Gastrocnemius medialis (tissue), 4 donors: ENCODE measurements around the gene TP63.

ENCODE experiments used
- POLR2A ChIP-seq, 2 donors: fragments of 450-650 bp; IDR thresholded peaks; one replicate each; pipeline ENCODE4 v1.6.1; 2017; ENCODE audit warnings: antibody characterized with exemption in 2 of 2, mild to moderate bottlenecking in 2 of 2, moderate library complexity in 2 of 2
- TF ChIP-seq, protein P1 (sequence below), 5 experiments: fragments of 450-650 bp in 3 of 5; fragments of 200-600 bp in 2 of 5; sonication (generic) in 2 of 5; IDR thresholded peaks in 4 of 5; conservative IDR thresholded peaks in 1 of 5; 1 replicate in 4 of 5; 2 replicates in 1 of 5; pipeline ENCODE4 v1.5.1; 2016 to 2019; ENCODE audit warnings: antibody characterized with exemption in 5 of 5, mild to moderate bottlenecking in 3 of 5, moderate library complexity in 3 of 5

DNA sequence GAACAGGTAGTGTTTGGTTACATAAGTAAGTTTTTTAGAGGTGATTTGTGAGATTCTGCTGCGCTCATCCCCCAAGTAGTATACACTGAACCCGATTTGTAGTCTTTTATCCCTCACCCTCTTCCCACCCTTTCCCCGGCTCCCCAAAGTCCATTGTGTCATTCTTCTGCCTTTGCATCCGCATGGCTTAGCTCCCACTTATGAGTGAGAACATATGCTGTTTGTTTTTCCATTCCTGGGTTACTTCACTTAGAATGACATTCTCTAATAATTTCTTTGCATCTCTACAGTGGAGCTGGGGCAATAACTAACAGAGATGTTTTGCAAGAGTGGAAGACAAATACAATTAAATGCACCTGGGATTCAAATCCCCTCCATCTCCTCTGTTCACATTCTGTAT, 93.2 kb downstream of the TP63 start:
- TF ChIP-seq, protein P1, sequence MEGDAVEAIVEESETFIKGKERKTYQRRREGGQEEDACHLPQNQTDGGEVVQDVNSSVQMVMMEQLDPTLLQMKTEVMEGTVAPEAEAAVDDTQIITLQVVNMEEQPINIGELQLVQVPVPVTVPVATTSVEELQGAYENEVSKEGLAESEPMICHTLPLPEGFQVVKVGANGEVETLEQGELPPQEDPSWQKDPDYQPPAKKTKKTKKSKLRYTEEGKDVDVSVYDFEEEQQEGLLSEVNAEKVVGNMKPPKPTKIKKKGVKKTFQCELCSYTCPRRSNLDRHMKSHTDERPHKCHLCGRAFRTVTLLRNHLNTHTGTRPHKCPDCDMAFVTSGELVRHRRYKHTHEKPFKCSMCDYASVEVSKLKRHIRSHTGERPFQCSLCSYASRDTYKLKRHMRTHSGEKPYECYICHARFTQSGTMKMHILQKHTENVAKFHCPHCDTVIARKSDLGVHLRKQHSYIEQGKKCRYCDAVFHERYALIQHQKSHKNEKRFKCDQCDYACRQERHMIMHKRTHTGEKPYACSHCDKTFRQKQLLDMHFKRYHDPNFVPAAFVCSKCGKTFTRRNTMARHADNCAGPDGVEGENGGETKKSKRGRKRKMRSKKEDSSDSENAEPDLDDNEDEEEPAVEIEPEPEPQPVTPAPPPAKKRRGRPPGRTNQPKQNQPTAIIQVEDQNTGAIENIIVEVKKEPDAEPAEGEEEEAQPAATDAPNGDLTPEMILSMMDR (IDR thresholded peaks at IDR 0.05 in 4 of 5, conservative IDR thresholded peaks at IDR 0.05 in 1 of 5) = no peak
- TF ChIP-seq POLR2A (IDR thresholded peaks at IDR 0.05) = no peak
